ENCODE data around the gene SIAH1. TPM values are rescaled to one million over a fixed set of nuclear protein-coding genes. Genes with fewer than 3 reads are reported as not detected.
A peak's percentile ranks its signal among the peaks of the same experiment; 100 is the strongest.

Gene SIAH1
- 10 to 100 TPM; 11.9 to 14.9 TPM for total RNA-seq
- 10 to 100 TPM; 11.9 to 13.5 TPM for polyA plus RNA-seq

GRCh38 chr16:48385253-48386150 is at the start of gene SIAH1:
Gene SIAH1, minus strand, starts transcription at chr16:48385413. Its CDS starts 22,985 bp downstream, at chr16:48362428.
- POLR2A ChIA-PET (ENCODE audit: partially characterized antibody), result interaction anchor here (0.7 to 4.2 kb wide), 12 partner anchors 9 to 1412 kb away, joined by 3 to 82 read pairs (median 4); partner anchors contain the start of genes DNAJA2 and N4BP1
- Mint-ChIP-seq H3K4me1 (peaks cover 17 to 29% (median 20%) of the 10 kb centered on the region in 4 donors), H3K27me3 (no peaks in the 10 kb centered on the region), H3K9me3 (peaks cover 0 to 4% (median 0%) of the 10 kb centered on the region in 8 donors), H3K36me3 (peaks cover 0 to 11% of the 10 kb centered on the region in 2 donors), H3K27ac (peak within 1 kb of the TSS; percentile 90 to 97 (median 94)), H3K4me3 (peak within 1 kb of the TSS; percentile 89 to 97 (median 94))
- peak within 1 kb of the TSS; percentile 63 to 81 for H3K4me3 ChIP-seq (ENCODE audit: low read length in 2 of 2)
- no peaks in the 10 kb centered on the region for H3K36me3 ChIP-seq (ENCODE audit: insufficient read depth, low read length)
- peak within 1 kb of the TSS; percentile 65 for H3K27ac ChIP-seq (ENCODE audit: low read depth, low read length)
- peak; percentile 76 to 91 (median 88) for DNase-seq
- H3K4me1 ChIP-seq (ENCODE audit: insufficient read depth, low read length), result peaks cover 29% of the 10 kb centered on the region
- no peaks in the 10 kb centered on the region for H3K9me3 ChIP-seq (ENCODE audit: control insufficient read depth in 1 of 2, low read length in 2 of 2)
- intact Hi-C loops (cut with micrococcal nuclease), result loop anchor here (1.0 to 10.0 kb wide), 7 partner anchors 19 to 1701 kb away; partner anchors contain the start of genes C16orf87, ITFG1, LONP2 and N4BP1
- CTCF ChIA-PET (ENCODE audit: partially characterized antibody), result interaction anchor here (1.1 to 2.0 kb wide), 4 partner anchors 23 to 245 kb away, joined by 3 to 15 read pairs (median 4); no protein-coding TSS in a partner anchor
- H3K27me3 ChIP-seq (ENCODE audit: insufficient read depth, low read length), result no peaks in the 10 kb centered on the region

- H3K4me1 ChIP-seq (ENCODE audit: insufficient read depth, low read length), result no peaks in the 10 kb centered on the region
- Mint-ChIP-seq H3K27me3 (no peaks in the 10 kb centered on the region), H3K27ac (no peak overlapping the region), H3K4me3 (no peak overlapping the region), H3K4me1 (peaks cover 0 to 5% (median 2%) of the 10 kb centered on the region in 4 donors), H3K9me3 (peaks cover 0 to 2% (median 0%) of the 10 kb centered on the region in 8 donors), H3K36me3 (no peaks in the 10 kb centered on the region)
- H3K36me3 ChIP-seq (ENCODE audit: insufficient read depth, low read length), result no peaks in the 10 kb centered on the region
- ChIA-PET POLR2A (ENCODE audit: partially characterized antibody) (no interaction called here), CTCF (ENCODE audit: partially characterized antibody) (interaction anchor here (0.5 to 1.4 kb wide), 2 partner anchors 8 to 195 kb away, joined by 3 read pairs; no protein-coding TSS in a partner anchor)
- no peaks in the 10 kb centered on the region for H3K27me3 ChIP-seq (ENCODE audit: insufficient read depth, low read length)
- DNase-seq, result no peak
- no peak overlapping the region for H3K27ac ChIP-seq (ENCODE audit: low read depth, low read length)
- intact Hi-C loops (cut with micrococcal nuclease), result no loop called here
- H3K9me3 ChIP-seq (ENCODE audit: control insufficient read depth in 1 of 2, low read length in 2 of 2), result no peaks in the 10 kb centered on the region
- no peak overlapping the region for H3K4me3 ChIP-seq (ENCODE audit: low read length in 2 of 2)
Measured at GRCh38 chr16:48434653-48435317, 49.6 kb upstream of the SIAH1 start.

GRCh38 chr16:48433850-48434530 is 48.8 kb upstream of the SIAH1 start:
- Mint-ChIP-seq H3K9me3 (peaks cover 0 to 2% (median 0%) of the 10 kb centered on the region in 8 donors), H3K36me3 (no peaks in the 10 kb centered on the region), H3K27me3 (no peaks in the 10 kb centered on the region), H3K4me1 (peaks cover 0 to 5% (median 2%) of the 10 kb centered on the region in 4 donors), H3K4me3 (no peak overlapping the region), H3K27ac (peak overlapping the region in 1 of 7 donors; percentile 56)
- H3K36me3 ChIP-seq (ENCODE audit: insufficient read depth, low read length), result no peaks in the 10 kb centered on the region
- H3K9me3 ChIP-seq (ENCODE audit: control insufficient read depth in 1 of 2, low read length in 2 of 2), result no peaks in the 10 kb centered on the region
- no peak overlapping the region for H3K4me3 ChIP-seq (ENCODE audit: low read length in 2 of 2)
- intact Hi-C loops (cut with micrococcal nuclease), result no loop called here
- no peaks in the 10 kb centered on the region for H3K4me1 ChIP-seq (ENCODE audit: insufficient read depth, low read length)
- no peak overlapping the region for H3K27ac ChIP-seq (ENCODE audit: low read depth, low read length)
- no peaks in the 10 kb centered on the region for H3K27me3 ChIP-seq (ENCODE audit: insufficient read depth, low read length)
- POLR2A ChIA-PET (ENCODE audit: partially characterized antibody), result no interaction called here
- DNase-seq, result no peak
- CTCF ChIA-PET (ENCODE audit: partially characterized antibody), result no interaction called here

GRCh38 chr16:48433116-48433849 is 48.1 kb upstream of the SIAH1 start:
- Histone ChIP-seq H3K4me3 (ENCODE audit: low read length in 2 of 2) (no peak overlapping the region), H3K36me3 (ENCODE audit: insufficient read depth, low read length) (no peaks in the 10 kb centered on the region), H3K27me3 (ENCODE audit: insufficient read depth, low read length) (no peaks in the 10 kb centered on the region), H3K4me1 (ENCODE audit: insufficient read depth, low read length) (no peaks in the 10 kb centered on the region), H3K9me3 (ENCODE audit: control insufficient read depth in 1 of 2, low read length in 2 of 2) (no peaks in the 10 kb centered on the region), H3K27ac (ENCODE audit: low read depth, low read length) (no peak overlapping the region)
- H3K27ac Mint-ChIP-seq, result peak overlapping the region in 2 of 7 donors; percentile 56 to 62
- ChIA-PET CTCF (ENCODE audit: partially characterized antibody) (no interaction called here), POLR2A (ENCODE audit: partially characterized antibody) (no interaction called here)
- no peaks in the 10 kb centered on the region for H3K27me3 Mint-ChIP-seq
- intact Hi-C loops (cut with micrococcal nuclease), result no loop called here
- H3K9me3 Mint-ChIP-seq, result peaks cover 0 to 2% (median 0%) of the 10 kb centered on the region in 8 donors
- H3K36me3 Mint-ChIP-seq, result no peaks in the 10 kb centered on the region
- no peak overlapping the region for H3K4me3 Mint-ChIP-seq
- DNase-seq, result no peak
- H3K4me1 Mint-ChIP-seq, result peaks cover 0 to 5% (median 2%) of the 10 kb centered on the region in 4 donors

GRCh38 chr16:48432136-48432535 is 46.9 kb upstream of the SIAH1 start:
- Histone ChIP-seq H3K36me3 (ENCODE audit: insufficient read depth, low read length) (no peaks in the 10 kb centered on the region), H3K4me3 (ENCODE audit: low read length in 2 of 2) (no peak overlapping the region), H3K9me3 (ENCODE audit: control insufficient read depth in 1 of 2, low read length in 2 of 2) (no peaks in the 10 kb centered on the region), H3K4me1 (ENCODE audit: insufficient read depth, low read length) (no peaks in the 10 kb centered on the region), H3K27ac (ENCODE audit: low read depth, low read length) (no peak overlapping the region), H3K27me3 (ENCODE audit: insufficient read depth, low read length) (no peaks in the 10 kb centered on the region)
- Mint-ChIP-seq H3K4me3 (no peak overlapping the region), H3K27ac (peak overlapping the region in 2 of 7 donors; percentile 17 to 69), H3K9me3 (peaks cover 0 to 2% (median 0%) of the 10 kb centered on the region in 8 donors), H3K27me3 (no peaks in the 10 kb centered on the region), H3K4me1 (peaks cover 0 to 5% (median 2%) of the 10 kb centered on the region in 4 donors), H3K36me3 (no peaks in the 10 kb centered on the region)
- ChIA-PET POLR2A (ENCODE audit: partially characterized antibody) (no interaction called here), CTCF (ENCODE audit: partially characterized antibody) (interaction anchor here (1.6 kb wide), 1 partner anchor 198 kb away, joined by 4 read pairs; no protein-coding TSS in a partner anchor)
- intact Hi-C loops (cut with micrococcal nuclease), result no loop called here
- DNase-seq, result no peak

GRCh38 chr16:48430890-48431289 is 45.7 kb upstream of the SIAH1 start:
- Mint-ChIP-seq H3K27me3 (no peaks in the 10 kb centered on the region), H3K27ac (no peak overlapping the region), H3K9me3 (no peaks in the 10 kb centered on the region), H3K36me3 (no peaks in the 10 kb centered on the region), H3K4me1 (peaks cover 0 to 5% (median 2%) of the 10 kb centered on the region in 4 donors), H3K4me3 (no peak overlapping the region)
- DNase-seq, result no peak
- intact Hi-C loops (cut with micrococcal nuclease), result no loop called here
- no peaks in the 10 kb centered on the region for H3K27me3 ChIP-seq (ENCODE audit: insufficient read depth, low read length)
- CTCF ChIA-PET (ENCODE audit: partially characterized antibody), result interaction anchor here (1.6 kb wide), 1 partner anchor 200 kb away, joined by 4 read pairs; no protein-coding TSS in a partner anchor
- H3K36me3 ChIP-seq (ENCODE audit: insufficient read depth, low read length), result no peaks in the 10 kb centered on the region
- H3K4me1 ChIP-seq (ENCODE audit: insufficient read depth, low read length), result no peaks in the 10 kb centered on the region
- H3K27ac ChIP-seq (ENCODE audit: low read depth, low read length), result no peak overlapping the region
- no peaks in the 10 kb centered on the region for H3K9me3 ChIP-seq (ENCODE audit: control insufficient read depth in 1 of 2, low read length in 2 of 2)
- POLR2A ChIA-PET (ENCODE audit: partially characterized antibody), result no interaction called here
- no peak overlapping the region for H3K4me3 ChIP-seq (ENCODE audit: low read length in 2 of 2)

Measured in CD4-positive, alpha-beta memory T cell (primary cell).